GM13976 (cell line): ENCODE results near the gene EHD1.
A peak's percentile ranks its signal among the peaks of the same experiment; 100 is the strongest.

Experiments
- DNase-seq: peaks from one replicate; pipeline ENCODE4 v3.0.0; 2012; ENCODE audit warnings: low spot score
- in situ Hi-C: fragments of 300-500 bp; cut with MboI; formaldehyde crosslinking; loops from one replicate; pipeline ENCODE4 v1.12.0; 2022; ENCODE audit warnings: low sequenced_read_pairs, mixed read lengths, inconsistent platforms; ENCODE audit not compliant: unreplicated experiment
- TF ChIP-seq, protein P1 (sequence below): IDR thresholded peaks from 2 replicates; pipeline ENCODE4 v1.5.1; 2012; ENCODE audit warnings: borderline replicate concordance, mild to moderate bottlenecking; ENCODE audit not compliant: insufficient read depth; ENCODE audit errors: extremely low read depth, missing control alignments, control extremely low read depth

EHD1 gene

GRCh38 chr11:64859542-64860414, 18.6 kb downstream of the EHD1 start:
- in situ Hi-C loops: no loop called here
- TF ChIP-seq, protein P1, sequence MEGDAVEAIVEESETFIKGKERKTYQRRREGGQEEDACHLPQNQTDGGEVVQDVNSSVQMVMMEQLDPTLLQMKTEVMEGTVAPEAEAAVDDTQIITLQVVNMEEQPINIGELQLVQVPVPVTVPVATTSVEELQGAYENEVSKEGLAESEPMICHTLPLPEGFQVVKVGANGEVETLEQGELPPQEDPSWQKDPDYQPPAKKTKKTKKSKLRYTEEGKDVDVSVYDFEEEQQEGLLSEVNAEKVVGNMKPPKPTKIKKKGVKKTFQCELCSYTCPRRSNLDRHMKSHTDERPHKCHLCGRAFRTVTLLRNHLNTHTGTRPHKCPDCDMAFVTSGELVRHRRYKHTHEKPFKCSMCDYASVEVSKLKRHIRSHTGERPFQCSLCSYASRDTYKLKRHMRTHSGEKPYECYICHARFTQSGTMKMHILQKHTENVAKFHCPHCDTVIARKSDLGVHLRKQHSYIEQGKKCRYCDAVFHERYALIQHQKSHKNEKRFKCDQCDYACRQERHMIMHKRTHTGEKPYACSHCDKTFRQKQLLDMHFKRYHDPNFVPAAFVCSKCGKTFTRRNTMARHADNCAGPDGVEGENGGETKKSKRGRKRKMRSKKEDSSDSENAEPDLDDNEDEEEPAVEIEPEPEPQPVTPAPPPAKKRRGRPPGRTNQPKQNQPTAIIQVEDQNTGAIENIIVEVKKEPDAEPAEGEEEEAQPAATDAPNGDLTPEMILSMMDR: no peak
- peak; percentile 91 for DNase-seq

DNA sequence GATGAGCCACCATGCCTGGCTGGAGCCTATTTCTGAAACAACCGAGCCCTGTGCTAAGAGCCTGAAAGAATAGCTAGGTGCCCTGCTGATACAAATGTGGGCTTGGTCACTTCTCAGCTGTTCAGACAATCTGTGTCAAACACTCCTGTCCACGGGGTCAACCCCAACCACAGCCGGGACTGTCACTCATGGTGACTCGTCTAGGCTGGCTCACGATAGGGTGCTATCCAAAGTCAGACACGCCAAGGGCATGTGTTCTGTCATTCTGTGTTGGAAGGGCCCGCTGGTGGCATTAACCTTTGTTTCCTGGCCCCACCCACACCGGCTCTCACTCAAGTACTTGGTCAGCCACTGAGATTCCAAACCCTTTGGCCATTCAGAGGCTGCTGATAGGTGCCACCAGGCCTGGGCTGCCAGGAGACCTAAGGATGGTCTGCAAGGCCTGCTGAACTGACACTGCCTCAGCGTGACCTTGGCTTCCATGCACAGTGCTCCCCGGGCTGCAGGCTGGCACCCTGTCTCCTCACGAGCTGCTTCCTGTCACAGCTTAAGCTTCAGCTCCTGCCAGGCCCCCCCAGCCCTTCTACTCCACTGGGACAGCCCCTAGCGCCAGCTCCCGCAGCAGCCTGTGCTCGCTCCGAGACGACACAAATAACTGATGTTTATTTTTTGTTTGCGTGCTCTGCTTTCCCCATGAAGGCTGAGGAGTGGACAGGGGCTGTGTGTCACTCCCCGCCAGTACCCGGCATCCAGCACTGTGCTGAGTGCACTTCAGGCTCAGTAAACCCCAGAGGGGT, 19.8 kb downstream of the EHD1 start:
- no peak for DNase-seq
- TF ChIP-seq, protein P1: no peak
- in situ Hi-C loops: no loop called here

GRCh38 chr11:64857485-64857884, 20.9 kb downstream of the EHD1 start:
- in situ Hi-C loops: no loop called here
- TF ChIP-seq, protein P1: no peak
- DNase-seq: no peak

GRCh38 chr11:64856382-64857227, 21.8 kb downstream of the EHD1 start:
- DNase-seq: no peak
- in situ Hi-C loops: no loop called here
- TF ChIP-seq, protein P1: no peak

DNA sequence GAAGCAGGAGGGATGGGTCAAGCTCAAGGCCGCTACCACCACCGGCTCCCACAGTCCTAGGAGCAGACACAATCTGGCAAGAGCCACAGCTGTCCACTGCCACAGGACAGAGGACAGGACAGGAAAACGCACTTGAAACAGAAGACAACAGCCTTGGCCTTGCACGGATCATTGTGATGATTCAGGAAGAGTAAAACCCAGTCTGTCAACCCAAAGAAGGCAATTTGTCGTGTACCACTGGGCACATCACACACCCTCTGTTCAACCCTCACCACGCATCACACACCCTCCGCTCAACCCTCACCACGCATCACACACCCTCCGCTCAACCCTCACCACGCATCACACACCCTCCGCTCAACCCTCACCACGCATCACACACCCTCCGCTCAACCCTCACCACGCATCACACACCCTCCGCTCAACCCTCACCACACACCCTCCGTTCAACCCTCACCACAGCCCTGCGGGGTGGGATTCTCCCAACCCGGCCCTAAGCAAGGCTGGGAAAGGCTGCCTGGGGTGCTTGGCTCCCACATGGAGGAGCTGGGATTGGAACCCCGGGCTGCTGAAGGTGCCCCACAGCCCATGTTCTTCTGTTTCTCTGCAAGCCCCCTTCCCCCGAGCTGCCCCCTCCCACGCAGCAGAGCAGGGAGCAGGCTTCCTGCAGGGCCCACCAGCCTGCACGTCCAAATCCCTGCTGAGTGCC, 22.7 kb downstream of the EHD1 start:
- in situ Hi-C loops: no loop called here
- TF ChIP-seq, protein P1: no peak
- no peak for DNase-seq
